HFFc6 (cell line): ENCODE results near the gene GPR142. TPM values are rescaled to one million over a fixed set of nuclear protein-coding genes. Genes with fewer than 3 reads are reported as not detected.

Experiments used
- DNase-seq: peaks from one replicate; pipeline ENCODE4 v3.0.0-alpha.2; 2018
- H3K27ac Mint-ChIP-seq: 2 replicates; pipeline ENCODE4 v1.8.0; 2020; ENCODE audit warnings: mild to moderate bottlenecking, mixed read lengths
- H3K27me3 Mint-ChIP-seq: 2 replicates; pipeline ENCODE4 v1.8.0; 2021; ENCODE audit warnings: mild to moderate bottlenecking, moderate library complexity, mixed read lengths; ENCODE audit not compliant: insufficient read depth
- H3K36me3 Mint-ChIP-seq: 2 replicates; pipeline ENCODE4 v1.8.0; 2021; ENCODE audit warnings: low read depth, mixed read lengths
- H3K4me1 Mint-ChIP-seq: 2 replicates; pipeline ENCODE4 v1.8.0; 2020; ENCODE audit warnings: low read depth, mixed read lengths
- H3K4me3 Mint-ChIP-seq: 2 replicates; pipeline ENCODE4 v1.8.0; 2020; ENCODE audit warnings: mild to moderate bottlenecking, moderate library complexity, mixed read lengths
- H3K9me3 Mint-ChIP-seq: 2 replicates; pipeline ENCODE4 v1.8.0; 2020; ENCODE audit warnings: mild to moderate bottlenecking, mixed read lengths
- CTCF ChIP-seq: fragments of 200-600 bp; sonication (generic); IDR thresholded peaks from 2 replicates; pipeline ENCODE4 v1.5.0; 2021; ENCODE audit warnings: antibody characterized with exemption, mild to moderate bottlenecking
- total RNA-seq, 6 experiments: library from RNA; stranded (reverse); fragmentation: NEBNext Ultra II Directional; extraction: Animal tissue kit (Norgen Biotek cat#: 25700); gene quantifications; 2 replicates in 1 of 6; 3 replicates in 5 of 6; pipeline ENCODE4 v1.2.3, GENCODE V29; 2021

GPR142 gene
- total RNA-seq, 6 experiments from 2014 or later, result not detected

GRCh38 chr17:74390680-74391653 lies 23.7 kb downstream of the GPR142 start:
- Mint-ChIP-seq H3K27me3 (no peaks in the 10 kb centered on the region; the same call in none of the 2 replicates), H3K4me3 (no peak overlapping the region), H3K4me1 (no peaks in the 10 kb centered on the region), H3K27ac (no peak overlapping the region), H3K9me3 (peaks cover 84% of the 10 kb centered on the region), H3K36me3 (peaks cover 18% of the 10 kb centered on the region)
- no peak for TF ChIP-seq CTCF
- DNase-seq, result no peak

GRCh38 chr17:74391771-74392170 lies 24.5 kb downstream of the GPR142 start:
- Mint-ChIP-seq H3K27ac (no peak overlapping the region), H3K4me1 (no peaks in the 10 kb centered on the region), H3K36me3 (peaks cover 18% of the 10 kb centered on the region), H3K4me3 (no peak overlapping the region), H3K27me3 (no peaks in the 10 kb centered on the region; the same call in none of the 2 replicates), H3K9me3 (peaks cover 80% of the 10 kb centered on the region)
- no peak for TF ChIP-seq CTCF
- DNase-seq, result no peak

GRCh38 chr17:74392848-74393247 lies 25.5 kb downstream of the GPR142 start:
- no peak overlapping the region for H3K4me3 Mint-ChIP-seq
- no peak for TF ChIP-seq CTCF
- H3K9me3 Mint-ChIP-seq, result peaks cover 77% of the 10 kb centered on the region
- H3K27ac Mint-ChIP-seq, result no peak overlapping the region
- no peak for DNase-seq
- H3K27me3 Mint-ChIP-seq, result no peaks in the 10 kb centered on the region; the same call in none of the 2 replicates
- peaks cover 18% of the 10 kb centered on the region for H3K36me3 Mint-ChIP-seq
- no peaks in the 10 kb centered on the region for H3K4me1 Mint-ChIP-seq

- DNase-seq, result no peak
Observed at GRCh38 chr17:74393346-74393942, 26.1 kb downstream of the GPR142 start.

More at GRCh38 chr17:74393346-74393942, 26.1 kb downstream of the GPR142 start:
- Mint-ChIP-seq H3K9me3 (peaks cover 75% of the 10 kb centered on the region), H3K36me3 (peaks cover 18% of the 10 kb centered on the region), H3K27me3 (no peaks in the 10 kb centered on the region; the same call in none of the 2 replicates), H3K27ac (no peak overlapping the region), H3K4me3 (no peak overlapping the region), H3K4me1 (no peaks in the 10 kb centered on the region)
- TF ChIP-seq CTCF, result no peak
